HUES48 (cell line): ENCODE data around the gene ZDHHC6.
A peak's percentile ranks its signal among the peaks of the same experiment; 100 is the strongest.
"Not testable (repeated sequence)": the region's sequence is repeated elsewhere in the genome, so short reads cannot be mapped to it uniquely, and the experiment has no call there.

Source experiments
- H3K27ac ChIP-seq: one replicate; pipeline ENCODE4 v1.7.0; 2013; ENCODE audit warnings: low read depth, low read length, inconsistent platforms
- H3K27me3 ChIP-seq: 2 replicates; pipeline ENCODE4 v1.6.1; 2013; ENCODE audit warnings: mild to moderate bottlenecking, low read length; ENCODE audit not compliant: control insufficient read depth, insufficient read depth
- H3K36me3 ChIP-seq: 2 replicates; pipeline ENCODE4 v1.6.1; 2013; ENCODE audit warnings: low read length; ENCODE audit not compliant: control insufficient read depth, insufficient read depth
- H3K4me1 ChIP-seq: 2 replicates; pipeline ENCODE4 v1.6.1; 2013; ENCODE audit warnings: mild to moderate bottlenecking, low read length; ENCODE audit not compliant: control insufficient read depth, insufficient read depth
- H3K4me3 ChIP-seq: 2 replicates; pipeline ENCODE4 v1.5.1; 2013; ENCODE audit warnings: mild to moderate bottlenecking, low read depth, low read length
- H3K9ac ChIP-seq: 2 replicates; pipeline ENCODE4 v1.6.1; 2013; ENCODE audit warnings: mild to moderate bottlenecking, low read depth, low read length, moderate library complexity
- H3K9me3 ChIP-seq: 2 replicates; pipeline ENCODE4 v1.6.1; 2013; ENCODE audit warnings: low read length; ENCODE audit not compliant: control insufficient read depth, insufficient read depth

The ZDHHC6 gene

GRCh38 chr10:112390125-112390703, 56.5 kb downstream of the ZDHHC6 start:
- H3K27ac ChIP-seq, result peak overlapping the region; percentile 83
- H3K27me3 ChIP-seq, result no peaks in the 10 kb centered on the region
- no peaks in the 10 kb centered on the region for H3K4me1 ChIP-seq

GRCh38 chr10:112389271-112389822, 57.4 kb downstream of the ZDHHC6 start:
- Histone ChIP-seq H3K27ac (peak overlapping the region; percentile 83), H3K9ac (no peak overlapping the region), H3K27me3 (no peaks in the 10 kb centered on the region), H3K9me3 (no peaks in the 10 kb centered on the region), H3K4me1 (no peaks in the 10 kb centered on the region), H3K4me3 (no peak overlapping the region), H3K36me3 (no peaks in the 10 kb centered on the region)

More at GRCh38 chr10:112390125-112390703, 56.5 kb downstream of the ZDHHC6 start:
- Histone ChIP-seq H3K9ac (no peak overlapping the region), H3K36me3 (no peaks in the 10 kb centered on the region), H3K9me3 (no peaks in the 10 kb centered on the region), H3K4me3 (no peak overlapping the region)

- Histone ChIP-seq H3K27ac (no peak overlapping the region), H3K27me3 (no peaks in the 10 kb centered on the region)
Measured at GRCh38 chr10:112388548-112388947, 58.2 kb downstream of the ZDHHC6 start.

GRCh38 chr10:112388056-112388455, 58.7 kb downstream of the ZDHHC6 start:
- not testable (repeated sequence) for H3K27me3 ChIP-seq, H3K36me3 ChIP-seq, H3K4me1 ChIP-seq, H3K9ac ChIP-seq, H3K27ac ChIP-seq, H3K4me3 ChIP-seq, H3K9me3 ChIP-seq

More at GRCh38 chr10:112388548-112388947, 58.2 kb downstream of the ZDHHC6 start:
- no peak overlapping the region for H3K4me3 ChIP-seq
- H3K4me1 ChIP-seq, result no peaks in the 10 kb centered on the region
- H3K9ac ChIP-seq, result no peak overlapping the region
- no peaks in the 10 kb centered on the region for H3K9me3 ChIP-seq
- no peaks in the 10 kb centered on the region for H3K36me3 ChIP-seq

DNA sequence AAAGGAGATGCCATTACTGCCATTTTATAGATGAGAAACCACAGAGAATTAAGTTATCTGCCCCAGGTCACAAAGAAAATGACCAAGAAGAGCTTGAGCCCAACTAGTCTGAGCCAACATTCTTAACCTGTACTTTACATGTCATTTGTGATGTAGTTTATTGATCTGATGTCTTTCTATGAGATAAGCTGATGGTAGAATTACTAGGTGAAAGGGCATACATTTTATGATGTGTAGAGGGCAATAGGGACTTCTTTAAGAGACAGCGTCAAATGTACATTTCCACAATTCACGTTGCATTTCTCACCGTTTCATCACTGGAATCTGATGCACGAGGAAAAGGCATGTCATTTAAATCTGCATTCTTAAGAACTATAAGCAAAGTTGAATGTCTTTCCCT, 61.5 kb downstream of the ZDHHC6 start:
- Histone ChIP-seq H3K4me3 (no peak overlapping the region), H3K27me3 (no peaks in the 10 kb centered on the region), H3K36me3 (no peaks in the 10 kb centered on the region), H3K4me1 (no peaks in the 10 kb centered on the region), H3K9me3 (no peaks in the 10 kb centered on the region), H3K27ac (no peak overlapping the region), H3K9ac (no peak overlapping the region)

DNA sequence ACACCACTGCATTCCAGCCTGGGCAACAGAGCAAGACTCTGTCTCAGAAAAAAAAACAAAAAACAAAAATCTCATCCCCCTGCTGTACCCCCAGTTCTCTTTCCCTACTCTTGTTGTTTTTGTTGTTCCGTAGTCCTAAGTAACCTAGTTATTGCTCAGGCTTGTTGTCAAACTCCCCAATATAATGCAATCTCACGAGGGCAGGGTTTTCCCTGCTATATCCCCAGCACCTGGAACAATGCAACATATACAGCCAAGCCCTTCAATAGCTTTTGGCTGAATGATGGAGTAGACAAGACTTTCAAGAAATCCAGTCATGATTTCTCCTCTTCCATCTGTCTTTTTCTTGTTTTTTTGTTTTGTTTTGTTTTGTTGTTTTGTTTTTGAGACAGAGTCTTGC, 62.6 kb downstream of the ZDHHC6 start:
- H3K9ac ChIP-seq, result no peak overlapping the region
- no peak overlapping the region for H3K27ac ChIP-seq
- H3K4me1 ChIP-seq, result no peaks in the 10 kb centered on the region
- H3K36me3 ChIP-seq, result no peaks in the 10 kb centered on the region
- H3K27me3 ChIP-seq, result no peaks in the 10 kb centered on the region
- no peaks in the 10 kb centered on the region for H3K9me3 ChIP-seq
- H3K4me3 ChIP-seq, result no peak overlapping the region

DNA sequence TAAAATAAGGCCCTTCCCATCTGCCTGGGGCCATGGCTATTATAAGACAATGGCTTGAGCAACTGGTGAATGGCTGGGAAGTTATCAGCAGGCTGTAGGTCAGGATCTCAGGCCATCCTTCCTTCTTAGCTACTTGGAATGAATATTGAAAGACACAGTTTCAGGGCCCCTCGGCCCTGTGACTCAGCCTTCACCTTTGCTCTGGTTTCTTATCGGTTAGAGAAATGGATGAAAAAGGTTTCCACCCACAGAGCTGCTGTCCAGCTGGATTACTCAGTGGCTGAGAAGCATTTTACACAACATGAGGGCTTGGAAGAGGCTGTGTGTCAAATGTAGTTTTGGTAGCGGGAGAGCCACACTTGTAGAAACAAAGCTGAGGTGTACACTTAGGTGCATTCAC, 63.4 kb downstream of the ZDHHC6 start:
- Histone ChIP-seq H3K36me3 (no peaks in the 10 kb centered on the region), H3K27ac (no peak overlapping the region), H3K27me3 (no peaks in the 10 kb centered on the region), H3K4me3 (no peak overlapping the region), H3K9me3 (no peaks in the 10 kb centered on the region), H3K9ac (no peak overlapping the region), H3K4me1 (no peaks in the 10 kb centered on the region)

DNA sequence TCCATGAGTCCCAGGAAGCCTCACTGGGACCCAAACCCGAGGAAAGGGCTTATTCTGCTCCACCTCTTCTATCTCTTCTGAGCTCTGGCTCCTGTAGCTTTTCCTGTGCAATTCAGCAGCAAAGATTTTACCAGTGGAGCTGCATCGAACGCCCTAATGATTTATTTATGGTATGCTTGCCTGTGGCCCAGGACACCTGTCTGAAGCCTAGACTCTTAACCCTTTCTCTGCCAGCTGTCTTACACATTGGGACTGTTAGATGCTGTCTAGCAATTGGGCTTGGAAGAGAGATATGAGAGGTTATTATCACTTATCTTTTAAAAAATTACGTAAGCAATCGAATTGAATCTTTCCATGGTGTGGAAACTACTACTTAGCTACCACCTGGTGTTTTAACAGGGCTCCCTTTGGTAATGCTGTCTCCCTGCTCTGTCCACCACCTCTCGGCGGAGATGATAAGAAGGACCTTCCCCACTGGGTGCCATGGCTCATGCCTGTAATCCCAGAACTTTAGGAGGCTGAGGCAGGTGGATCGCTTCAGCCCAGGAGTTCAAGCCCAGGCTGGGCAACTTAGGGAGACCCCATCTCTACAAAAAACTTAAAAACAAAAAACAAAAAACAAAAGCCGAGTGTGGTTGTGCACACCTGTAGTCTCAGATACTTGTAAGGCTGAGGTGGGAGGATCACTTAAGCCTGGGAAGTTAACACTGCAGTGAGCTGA, 64.0 kb downstream of the ZDHHC6 start:
- H3K36me3 ChIP-seq, result no peaks in the 10 kb centered on the region
- no peak overlapping the region for H3K4me3 ChIP-seq
- H3K9ac ChIP-seq, result no peak overlapping the region
- H3K9me3 ChIP-seq, result no peaks in the 10 kb centered on the region
- no peak overlapping the region for H3K27ac ChIP-seq
- no peaks in the 10 kb centered on the region for H3K4me1 ChIP-seq
- no peaks in the 10 kb centered on the region for H3K27me3 ChIP-seq
